ENCODE data around the gene CCDC154.
"Not testable (repeated sequence)": the region's sequence is repeated elsewhere in the genome, so short reads cannot be mapped to it uniquely, and the experiment has no call there.

The CCDC154 gene

GRCh38 chr16:1447965-1448364, 3.6 kb upstream of the CCDC154 start:
- Histone ChIP-seq H3K27ac (0 out of 22 replicates have a peak overlapping the region, but pooled peaks of 1 of the 11 experiments have one; percentile 10), H3K4me1 (peaks cover 30 to 61% (median 46%) of the 10 kb centered on the region in 10 experiments), H3K4me2 (no peak overlapping the region), H3K9ac (no peak overlapping the region; a peak in 1 of 22 replicates), H3K36me3 (peaks cover 65 to 76% (median 68%) of the 10 kb centered on the region in 11 experiments), H3K27me3 (no peaks in the 10 kb centered on the region), H3K4me3 (no peak overlapping the region), H4K20me1 (peaks cover 0 to 70% (median 0%) of the 10 kb centered on the region in 11 experiments; a peak in 7 of 22 replicates), H3K9me3 (replicated peaks in 1 of 11) (no peaks in the 10 kb centered on the region)
- no peak for TF ChIP-seq Cebpa-rat (IDR thresholded peaks at IDR 0.05)

DNA sequence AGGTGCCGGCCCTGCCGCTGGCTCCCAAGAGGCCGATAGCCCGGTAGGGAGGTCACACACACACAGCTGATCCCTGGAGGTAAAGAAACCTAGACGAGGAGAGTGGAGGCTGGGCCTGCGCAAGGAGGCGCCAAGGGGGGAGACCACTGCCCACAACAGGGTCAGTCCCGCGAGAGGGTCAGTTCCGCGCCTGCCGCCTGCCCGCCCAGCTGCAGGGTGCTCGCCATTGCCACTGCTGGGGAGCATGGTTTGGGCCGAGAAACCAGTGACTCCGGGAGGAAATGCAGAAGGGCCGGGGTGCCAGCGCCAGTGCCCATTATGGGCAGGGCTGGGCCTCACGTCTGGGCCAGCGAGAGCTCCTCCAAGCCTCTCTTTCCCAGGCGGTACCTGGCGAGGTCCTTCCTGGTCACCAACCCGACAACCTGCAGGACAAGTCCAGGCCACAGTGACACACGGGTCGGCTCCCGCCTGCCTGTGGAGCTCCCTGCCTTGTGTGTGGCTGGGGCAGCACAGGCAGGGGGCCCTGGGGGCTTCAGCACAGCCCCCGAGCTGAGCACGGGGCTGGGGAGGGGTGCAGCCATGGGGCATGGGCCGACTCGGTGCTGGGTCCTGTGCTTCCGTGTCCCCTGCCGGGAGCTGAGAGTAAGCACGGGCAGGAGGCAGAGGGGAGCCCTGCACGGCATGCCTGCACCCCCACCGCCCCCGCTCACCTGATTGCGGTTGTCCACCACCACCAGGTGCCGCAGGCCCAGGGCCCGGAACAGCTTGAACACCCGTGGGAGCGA, 2.1 kb upstream of the CCDC154 start:
- H3K9me3 ChIP-seq (replicated peaks in 1 of 11), result no peaks in the 10 kb centered on the region
- peaks cover 30 to 65% (median 51%) of the 10 kb centered on the region in 10 experiments for H3K4me1 ChIP-seq
- peak overlapping the region; percentile 69 to 89 (median 82); a peak in 20 of 22 replicates for H3K9ac ChIP-seq
- H3K27me3 ChIP-seq, result no peaks in the 10 kb centered on the region
- peak overlapping the region in 10 of 11 experiments; percentile 69 to 98 (median 94); a peak in 19 of 22 replicates for H3K27ac ChIP-seq
- H4K20me1 ChIP-seq, result peaks cover 0 to 58% (median 0%) of the 10 kb centered on the region in 11 experiments; a peak in 7 of 22 replicates
- H3K4me3 ChIP-seq, result no peak overlapping the region; a peak in 2 of 20 replicates
- peak overlapping the region; percentile 90 to 100 (median 97) for H3K4me2 ChIP-seq
- TF ChIP-seq Cebpa-rat (IDR thresholded peaks at IDR 0.05), result no peak
- H3K36me3 ChIP-seq, result peaks cover 50 to 61% (median 54%) of the 10 kb centered on the region in 11 experiments

DNA sequence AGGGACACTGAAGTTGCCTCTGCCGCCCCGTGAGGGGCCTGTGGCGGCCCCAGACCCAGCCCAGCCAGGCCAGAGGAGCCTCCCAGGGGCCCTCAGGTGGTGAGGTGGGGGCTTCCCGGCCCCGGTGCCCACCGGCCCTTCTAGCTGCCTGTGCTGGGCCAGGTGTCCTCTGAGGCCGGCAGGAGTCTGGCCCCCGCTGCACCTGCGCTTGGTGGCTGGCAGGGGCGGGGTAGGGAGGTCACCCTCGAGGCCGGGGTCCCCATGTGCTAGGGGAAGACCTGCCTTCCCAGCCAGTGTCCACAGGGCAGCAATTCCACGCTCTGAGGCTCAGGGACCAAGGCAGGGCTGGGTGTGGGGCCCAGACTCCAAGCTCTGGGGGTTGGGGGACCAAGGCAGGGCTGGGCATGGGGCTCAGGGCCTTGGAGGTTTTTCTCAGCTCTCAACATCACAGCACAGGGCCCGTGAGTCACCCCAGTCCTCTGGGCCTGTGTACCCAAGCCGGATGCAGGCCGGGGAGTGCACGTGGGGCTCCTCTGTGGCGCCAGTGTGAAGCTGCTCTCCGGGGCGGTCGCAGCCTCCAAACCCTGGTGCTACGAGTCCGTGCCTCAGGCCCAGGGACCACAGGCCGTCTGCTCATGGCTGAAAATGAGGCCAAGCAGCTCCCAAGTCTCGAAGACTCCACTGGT, 1.3 kb upstream of the CCDC154 start:
- peak overlapping the region; percentile 23 to 98 (median 93); a peak in 21 of 22 replicates for H3K27ac ChIP-seq
- no peak for TF ChIP-seq Cebpa-rat (IDR thresholded peaks at IDR 0.05)

GRCh38 chr16:1444730-1445517, 568 bp upstream of the CCDC154 start:
- peak overlapping the region in 8 of 10 experiments; percentile 17 to 38 (median 32); a peak in 7 of 20 replicates for H3K4me3 ChIP-seq

More for the DNA sequence above, 1.3 kb upstream of the CCDC154 start:
- Histone ChIP-seq H3K4me1 (peaks cover 30 to 71% (median 54%) of the 10 kb centered on the region in 10 experiments), H3K4me3 (peak overlapping the region in 8 of 10 experiments; percentile 17 to 38 (median 32); a peak in 6 of 20 replicates), H3K36me3 (peaks cover 42 to 53% (median 45%) of the 10 kb centered on the region in 11 experiments), H3K9me3 (replicated peaks in 1 of 11) (no peaks in the 10 kb centered on the region), H3K4me2 (peak overlapping the region; percentile 90 to 100 (median 97)), H4K20me1 (peaks cover 0 to 54% (median 0%) of the 10 kb centered on the region in 11 experiments; a peak in 7 of 22 replicates), H3K9ac (peak overlapping the region; percentile 69 to 89 (median 82); a peak in 21 of 22 replicates), H3K27me3 (no peaks in the 10 kb centered on the region)

GRCh38 chr16:1443403-1443973, 868 bp downstream of the CCDC154 start:
- Histone ChIP-seq H3K9me3 (replicated peaks in 1 of 11) (no peaks in the 10 kb centered on the region), H3K27me3 (no peaks in the 10 kb centered on the region), H3K4me2 (peak overlapping the region in 8 of 11 experiments; percentile 95 to 100 (median 98); a peak in 16 of 22 replicates), H3K4me1 (peaks cover 30 to 86% (median 69%) of the 10 kb centered on the region in 10 experiments), H3K4me3 (no peak overlapping the region; a peak in 1 of 20 replicates), H4K20me1 (peaks cover 0 to 32% (median 0%) of the 10 kb centered on the region in 11 experiments; a peak in 7 of 22 replicates), H3K9ac (peak overlapping the region in 7 of 11 experiments; percentile 8 to 89 (median 84); a peak in 10 of 22 replicates), H3K36me3 (peaks cover 20 to 31% (median 24%) of the 10 kb centered on the region in 11 experiments), H3K27ac (peak overlapping the region in 9 of 11 experiments; percentile 88 to 98 (median 94); a peak in 16 of 22 replicates)
- TF ChIP-seq Cebpa-rat (IDR thresholded peaks at IDR 0.05), result no peak

More at GRCh38 chr16:1444730-1445517, 568 bp upstream of the CCDC154 start:
- Histone ChIP-seq H3K27ac (peak overlapping the region; percentile 23 to 98 (median 93); a peak in 21 of 22 replicates), H3K27me3 (no peaks in the 10 kb centered on the region), H3K36me3 (peaks cover 35 to 46% (median 38%) of the 10 kb centered on the region in 11 experiments), H4K20me1 (peaks cover 0 to 46% (median 0%) of the 10 kb centered on the region in 11 experiments; a peak in 7 of 22 replicates), H3K9me3 (replicated peaks in 1 of 11) (no peaks in the 10 kb centered on the region), H3K4me2 (peak overlapping the region; percentile 90 to 100 (median 97)), H3K9ac (peak overlapping the region; percentile 69 to 89 (median 82); a peak in 21 of 22 replicates), H3K4me1 (peaks cover 30 to 73% (median 56%) of the 10 kb centered on the region in 10 experiments)
- TF ChIP-seq Cebpa-rat (IDR thresholded peaks at IDR 0.05), result peak in 1 of 11 experiments; percentile 38; a peak in 2 of 22 replicates

GRCh38 chr16:1442697-1443096, 1.7 kb downstream of the CCDC154 start:
- H3K9me3 ChIP-seq (replicated peaks in 1 of 11), result no peaks in the 10 kb centered on the region
- H3K9ac ChIP-seq, result peak overlapping the region in 3 of 11 experiments; percentile 18 to 87 (median 46); a peak in 2 of 22 replicates
- no peak overlapping the region for H3K4me3 ChIP-seq
- H3K36me3 ChIP-seq, result peaks cover 12 to 23% (median 16%) of the 10 kb centered on the region in 11 experiments
- TF ChIP-seq Cebpa-rat (IDR thresholded peaks at IDR 0.05), result no peak
- H3K4me2 ChIP-seq, result peak overlapping the region in 3 of 11 experiments; percentile 95 to 100 (median 98); a peak in 2 of 22 replicates
- no peaks in the 10 kb centered on the region for H3K27me3 ChIP-seq
- H3K27ac ChIP-seq, result peak overlapping the region in 4 of 11 experiments; percentile 32 to 98 (median 94); a peak in 8 of 22 replicates
- H4K20me1 ChIP-seq, result peaks cover 0 to 24% (median 0%) of the 10 kb centered on the region in 11 experiments; a peak in 6 of 22 replicates
- peaks cover 30 to 91% (median 73%) of the 10 kb centered on the region in 10 experiments for H3K4me1 ChIP-seq

DNA sequence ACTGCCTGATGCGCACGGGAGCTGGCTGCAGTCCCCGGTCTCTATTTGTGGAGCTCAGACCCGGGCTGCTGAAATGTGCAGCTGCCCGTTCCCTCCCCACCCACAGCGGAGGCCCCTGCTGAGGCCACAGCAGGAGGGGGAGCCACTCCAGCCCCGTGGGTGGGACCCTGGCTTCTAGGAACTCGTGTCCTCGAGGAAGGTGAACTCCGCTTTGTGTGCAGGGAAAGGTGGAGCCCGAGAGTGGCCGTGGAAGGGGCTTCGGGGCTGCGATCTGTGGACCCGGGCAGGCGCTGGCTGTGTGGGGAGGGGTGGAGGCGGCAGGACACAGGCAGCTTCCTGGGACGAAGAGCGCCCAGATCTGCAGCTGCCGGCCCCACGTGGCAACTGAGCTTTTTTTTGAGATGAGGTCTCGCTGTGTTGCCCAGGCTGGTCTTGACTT, 2.9 kb downstream of the CCDC154 start:
- Histone ChIP-seq H3K27ac (peak overlapping the region in 5 of 11 experiments; percentile 7 to 93 (median 47); a peak in 7 of 22 replicates), H3K9me3 (replicated peaks in 1 of 11) (no peaks in the 10 kb centered on the region), H3K4me2 (peak overlapping the region in 5 of 11 experiments; percentile 23 to 41 (median 28); a peak in 6 of 22 replicates), H3K4me1 (peaks cover 23 to 86% (median 73%) of the 10 kb centered on the region in 10 experiments), H3K27me3 (no peaks in the 10 kb centered on the region), H3K9ac (peak overlapping the region in 5 of 11 experiments; percentile 19 to 47 (median 39); a peak in 6 of 22 replicates), H4K20me1 (peaks cover 0 to 12% (median 0%) of the 10 kb centered on the region in 11 experiments; a peak in 4 of 22 replicates), H3K4me3 (no peak overlapping the region), H3K36me3 (peaks cover 2 to 12% (median 4%) of the 10 kb centered on the region in 11 experiments; a peak in 18 of 22 replicates)
- no peak for TF ChIP-seq Cebpa-rat (IDR thresholded peaks at IDR 0.05)

- not testable (repeated sequence) for H3K9me3 ChIP-seq (replicated peaks in 1 of 11); H3K27me3 ChIP-seq; H3K4me3 ChIP-seq; H3K36me3 ChIP-seq; H4K20me1 ChIP-seq
- Histone ChIP-seq H3K27ac (peak overlapping the region in 4 of 11 experiments; percentile 31 to 43 (median 40); a peak in 6 of 22 replicates), H3K9ac (peak overlapping the region in 2 of 11 experiments; percentile 28 to 47; a peak in 1 of 22 replicates), H3K4me2 (peak overlapping the region in 5 of 11 experiments; percentile 1 to 52 (median 41); a peak in 9 of 22 replicates), H3K4me1 (peaks cover 6 to 86% (median 68%) of the 10 kb centered on the region in 10 experiments)
These were observed 4.7 kb downstream of the CCDC154 start for GRCh38 chr16:1439699-1440074.
